LoVo (cell line): Measurements from ENCODE around the gene RPRD1A.
"Not testable (repeated sequence)": the region's sequence is repeated elsewhere in the genome, so short reads cannot be mapped to it uniquely, and the experiment has no call there.

Experiments
- DNase-seq: peaks from one replicate; pipeline ENCODE4 v3.0.0-alpha.2; 2016; ENCODE audit warnings: low spot score

Gene RPRD1A

DNA sequence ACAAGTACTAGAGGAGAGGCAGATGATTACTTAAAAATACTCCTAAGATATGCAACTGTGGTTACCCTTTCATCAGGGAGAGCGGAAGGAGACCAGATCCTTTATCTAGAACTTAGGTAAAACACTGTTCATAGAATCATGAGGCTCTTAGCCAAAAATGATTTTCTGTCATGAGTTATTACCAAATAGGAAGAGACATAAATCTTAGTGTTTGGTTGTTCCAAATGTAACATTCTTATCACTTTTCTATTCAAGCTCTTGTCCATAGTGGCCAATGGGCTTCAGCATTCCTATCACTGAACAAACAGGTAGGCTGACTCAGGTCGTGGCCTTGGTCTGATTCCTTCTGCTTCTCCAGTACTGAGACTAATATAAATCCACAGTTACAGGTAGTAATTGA is 38.5 kb downstream of the RPRD1A start:
- DNase-seq: no peak

DNA sequence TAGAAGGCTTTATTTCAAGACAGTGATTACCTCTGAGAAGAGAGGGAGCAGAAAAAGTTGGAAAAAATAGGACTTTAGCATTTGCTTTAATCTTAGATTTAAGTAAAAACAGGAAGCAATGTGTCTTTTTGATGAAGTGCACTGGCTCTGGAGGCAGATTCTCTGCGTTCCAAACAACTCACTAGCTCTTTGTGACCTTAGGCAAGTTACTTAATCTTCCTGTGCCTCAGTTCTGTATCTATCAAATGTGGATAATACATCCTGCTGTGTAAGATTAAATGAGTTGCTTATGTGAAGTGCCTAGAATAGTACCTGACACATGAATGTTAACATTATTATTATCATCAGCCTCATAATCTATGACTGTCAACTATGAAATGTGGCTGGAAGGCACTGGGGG is 42.3 kb downstream of the RPRD1A start:
- DNase-seq: no peak

DNA sequence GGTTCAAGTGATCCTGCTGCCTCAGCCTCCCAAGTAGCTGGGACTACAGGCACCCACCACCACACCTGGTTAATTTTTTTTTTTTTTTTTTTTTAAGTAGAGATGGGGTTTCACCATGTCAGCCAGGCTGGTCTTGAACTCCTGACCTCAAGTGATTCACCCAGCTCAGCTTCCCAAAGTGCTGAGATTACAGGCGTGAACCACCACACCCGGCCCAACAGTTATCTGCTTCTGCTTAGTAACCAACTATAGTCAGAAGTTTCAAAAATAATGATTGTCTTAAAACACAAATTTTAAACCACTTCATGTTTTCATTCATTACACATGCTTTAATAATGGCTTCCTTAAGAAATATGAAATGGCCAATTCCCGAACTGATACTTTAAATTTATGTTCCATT is 43.1 kb downstream of the RPRD1A start:
- DNase-seq: not testable (repeated sequence)

DNA sequence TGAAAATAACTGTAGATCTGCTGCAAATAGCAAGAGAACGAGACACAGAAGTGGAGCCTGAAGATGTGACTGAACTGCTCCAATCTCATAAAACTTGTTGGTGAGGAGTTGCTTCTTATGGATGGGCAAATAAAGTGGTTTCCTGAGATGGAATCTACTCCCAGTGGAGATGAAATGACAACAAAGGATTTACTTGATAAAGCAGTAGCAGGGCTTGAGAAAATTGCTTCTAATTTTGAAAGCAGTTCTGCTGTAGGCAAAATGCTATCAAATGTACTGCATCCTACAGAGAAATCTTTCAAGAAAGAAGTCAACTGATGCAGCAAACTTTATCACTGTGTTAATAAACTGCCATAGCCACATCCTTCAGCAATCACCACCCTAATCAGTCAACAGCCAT is 44.0 kb downstream of the RPRD1A start:
- DNase-seq: no peak

DNA sequence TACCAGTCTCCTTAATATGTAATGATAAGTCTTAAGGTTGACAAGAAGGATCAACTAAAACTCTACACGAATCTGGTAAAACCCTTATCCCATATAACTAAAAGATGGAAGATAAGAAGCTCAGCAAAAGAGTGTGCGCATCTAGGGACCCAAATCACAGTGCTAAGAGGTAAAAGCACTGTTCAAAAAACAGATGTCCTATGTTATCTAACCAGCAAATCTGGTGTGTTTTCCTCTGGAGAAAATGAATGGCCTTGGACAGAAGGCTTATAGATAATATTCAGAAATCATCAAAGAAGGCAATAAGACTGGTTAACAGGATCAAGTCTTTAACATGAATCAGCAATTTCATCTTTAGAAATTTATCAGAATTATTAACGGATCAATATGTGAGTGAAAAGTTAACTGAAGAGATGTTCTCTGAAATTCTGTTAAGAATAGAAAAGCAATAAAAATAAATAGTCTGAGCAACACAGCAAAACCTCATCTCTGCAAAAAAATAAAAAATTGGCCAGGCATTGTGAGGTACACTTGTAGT is 47.1 kb downstream of the RPRD1A start:
- DNase-seq: no peak

DNA sequence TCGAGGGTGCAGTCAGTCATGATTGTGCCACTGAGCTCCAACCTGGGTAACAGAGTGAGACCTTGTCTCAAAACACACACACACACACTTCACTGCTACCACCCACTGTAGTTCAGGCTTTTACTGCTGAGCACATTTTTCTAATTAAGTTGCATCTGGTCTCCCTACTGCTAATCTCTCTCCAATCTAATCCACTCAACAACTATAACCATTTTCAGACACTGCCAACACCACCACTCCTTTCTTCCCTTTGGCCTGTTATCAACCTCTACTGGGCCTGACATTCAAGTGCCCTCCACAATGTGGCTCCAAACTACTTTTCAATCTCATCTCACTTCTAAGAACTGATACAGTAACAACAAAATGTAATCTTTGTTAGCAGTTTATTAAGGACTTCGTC is 50.1 kb downstream of the RPRD1A start:
- DNase-seq: no peak

DNA sequence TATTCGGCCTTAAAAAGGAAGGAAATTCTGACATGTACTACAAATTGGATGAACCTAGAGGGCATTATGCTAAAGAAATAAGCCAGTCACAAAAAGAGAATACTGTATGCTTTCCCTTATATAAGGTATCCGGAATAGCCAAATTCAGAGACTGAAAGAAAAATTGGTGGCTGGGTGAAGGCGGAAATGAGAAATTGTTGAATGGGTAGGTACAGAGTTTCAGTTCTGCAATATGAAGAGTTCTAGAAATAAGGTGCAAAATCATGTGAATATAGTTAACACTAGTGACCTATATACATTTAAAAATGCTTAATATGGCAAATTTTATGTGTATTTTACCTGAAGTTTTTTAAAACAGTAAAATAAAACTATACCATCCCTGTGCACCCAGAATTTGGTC is 51.7 kb downstream of the RPRD1A start:
- DNase-seq: no peak

DNA sequence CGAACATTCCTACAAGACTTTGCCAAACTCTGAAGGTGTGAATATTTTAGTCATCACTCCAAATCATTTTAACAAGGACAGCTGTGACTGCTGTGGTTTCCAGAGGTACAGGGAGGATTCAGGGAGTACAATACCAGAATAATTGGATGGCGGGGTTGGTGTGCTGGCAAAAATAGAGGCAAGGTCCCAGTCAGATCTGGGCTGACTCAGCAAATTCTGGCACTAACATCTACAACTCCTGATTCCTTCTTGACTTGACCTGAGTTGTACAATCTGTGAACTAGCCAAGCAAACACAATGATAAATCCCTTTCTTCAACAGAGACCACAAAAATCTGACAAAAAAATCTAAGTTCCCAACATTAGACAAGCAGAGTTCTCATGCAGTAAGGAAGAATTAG is 54.5 kb downstream of the RPRD1A start:
- DNase-seq: no peak

DNA sequence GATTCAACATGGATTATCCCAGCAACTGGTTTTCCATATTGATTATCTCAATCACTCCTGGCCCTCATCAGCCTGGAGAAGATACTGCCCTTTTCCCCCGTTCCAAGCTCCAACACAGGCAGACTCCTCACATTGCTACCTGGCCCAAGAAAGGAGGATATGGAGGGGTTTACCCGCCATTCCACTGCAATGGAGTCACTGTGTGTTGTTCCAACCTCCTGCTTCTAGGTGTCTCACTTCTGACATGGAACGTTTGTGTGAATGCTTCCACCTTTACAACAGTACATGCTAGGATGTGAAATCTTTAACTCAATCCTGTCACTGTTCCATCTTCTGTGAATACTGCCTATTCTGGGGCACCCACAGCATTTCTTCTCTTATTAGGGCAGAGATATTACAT is 58.1 kb downstream of the RPRD1A start:
- DNase-seq: no peak

DNA sequence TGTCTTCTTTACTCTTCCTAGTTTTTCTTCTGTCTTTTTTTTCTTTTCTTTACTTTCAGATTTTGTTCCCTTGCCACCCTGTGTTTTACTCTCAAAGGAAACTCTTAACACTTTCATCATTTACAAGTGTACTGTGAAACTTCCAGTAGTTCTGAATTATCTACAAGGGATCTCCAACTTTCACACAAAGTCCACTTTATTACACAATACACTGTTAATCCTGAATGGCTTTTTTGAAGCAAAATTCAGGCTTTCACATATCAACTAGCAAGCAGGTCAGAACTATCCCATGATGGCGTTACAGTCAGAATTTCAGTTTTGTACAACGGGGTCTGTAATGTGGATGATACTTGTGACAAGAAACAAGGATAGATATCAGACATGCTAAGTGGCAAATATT is 60.4 kb downstream of the RPRD1A start:
- no peak for DNase-seq

DNA sequence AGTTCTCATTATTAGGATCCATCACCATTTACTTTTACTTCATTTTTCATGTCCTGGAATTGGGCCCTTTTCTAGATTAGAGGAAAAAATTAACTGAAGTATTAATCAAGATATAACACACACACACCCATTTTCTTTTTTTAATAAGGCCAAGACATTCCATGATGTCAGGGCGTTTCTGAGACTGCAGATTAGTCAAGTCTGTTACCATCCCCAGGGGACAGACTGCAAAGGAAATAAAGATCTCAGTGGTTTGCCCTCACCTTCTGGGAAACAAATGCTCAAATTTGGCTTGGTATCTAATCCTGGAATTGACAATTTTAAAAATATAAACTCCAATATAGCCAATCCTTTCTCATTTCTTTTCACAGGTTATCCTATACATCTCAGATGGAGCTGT is 67.4 kb downstream of the RPRD1A start:
- no peak for DNase-seq

DNA sequence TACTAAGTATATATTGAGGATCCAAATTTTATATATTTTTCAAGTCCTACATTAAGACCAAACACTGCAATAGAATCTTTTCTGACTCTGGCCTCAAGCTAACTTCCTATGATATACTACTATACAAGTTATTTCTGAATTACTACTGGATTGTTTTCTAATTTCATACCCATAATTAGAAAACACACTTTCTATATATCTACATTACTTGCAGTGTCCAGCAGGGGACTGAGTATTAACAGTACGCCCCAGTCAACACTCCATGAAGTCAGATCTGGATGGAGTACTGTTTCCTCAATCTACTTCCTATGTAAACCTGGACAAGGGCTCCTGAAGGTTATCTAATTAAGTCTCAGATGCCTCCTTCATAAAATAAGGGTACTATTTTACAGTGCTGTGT is 68.4 kb downstream of the RPRD1A start:
- no peak for DNase-seq

DNA sequence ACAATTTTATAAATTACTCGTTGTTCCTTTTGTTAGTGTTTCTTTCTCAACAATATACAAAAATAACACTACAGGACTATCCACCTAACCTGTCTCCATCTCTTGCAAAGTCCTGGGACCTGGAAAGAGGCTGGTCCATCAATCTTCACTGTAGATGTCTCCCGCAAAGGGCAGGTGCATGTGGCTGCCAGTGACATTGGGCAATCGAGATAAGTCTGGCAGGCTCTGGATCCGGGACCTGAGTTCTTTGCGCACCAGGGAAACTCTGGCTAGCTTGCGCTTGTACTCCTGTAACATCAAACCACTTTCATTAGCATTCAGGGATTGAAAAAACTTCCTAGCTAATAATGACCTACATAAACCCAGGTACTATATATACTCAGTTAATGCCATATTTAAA is 74.3 kb downstream of the RPRD1A start:
- DNase-seq: no peak

DNA sequence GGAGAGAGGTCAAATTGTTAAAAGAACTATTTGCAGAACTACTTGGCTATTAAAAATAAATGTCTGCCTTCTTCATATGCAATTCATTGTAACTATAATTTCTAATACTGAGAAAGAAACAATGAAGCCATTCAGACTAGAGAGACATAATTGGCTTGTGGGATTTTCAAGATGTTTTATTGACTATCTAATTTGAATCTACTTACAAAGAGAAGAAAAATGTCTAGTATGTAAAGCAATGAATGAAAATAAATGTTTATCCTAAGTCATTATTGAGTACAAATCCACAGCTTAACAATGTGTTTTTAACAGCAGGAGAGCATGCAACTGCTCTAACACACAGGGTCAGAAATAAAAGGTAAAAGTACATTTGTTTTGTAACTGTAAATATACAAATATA is 75.7 kb downstream of the RPRD1A start:
- no peak for DNase-seq

DNA sequence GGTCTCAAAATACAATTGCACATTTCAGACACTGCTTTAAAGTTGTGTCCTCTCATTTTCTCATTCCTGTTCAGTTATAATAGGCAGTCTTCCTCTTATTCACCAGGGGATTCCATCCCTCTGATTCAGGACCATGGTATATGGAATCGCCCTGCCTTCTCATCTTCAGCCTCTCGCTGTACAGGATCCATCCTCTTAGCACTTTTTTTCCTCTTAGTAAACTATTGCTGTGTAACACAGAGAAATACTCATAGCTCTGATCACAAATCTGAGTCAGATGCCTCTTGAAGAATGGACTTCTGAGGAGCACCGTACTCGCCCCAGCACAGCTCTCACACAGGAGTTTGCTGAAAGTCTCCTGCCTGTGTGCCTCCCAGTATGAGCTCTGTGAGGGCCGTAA is 83.5 kb downstream of the RPRD1A start:
- no peak for DNase-seq

DNA sequence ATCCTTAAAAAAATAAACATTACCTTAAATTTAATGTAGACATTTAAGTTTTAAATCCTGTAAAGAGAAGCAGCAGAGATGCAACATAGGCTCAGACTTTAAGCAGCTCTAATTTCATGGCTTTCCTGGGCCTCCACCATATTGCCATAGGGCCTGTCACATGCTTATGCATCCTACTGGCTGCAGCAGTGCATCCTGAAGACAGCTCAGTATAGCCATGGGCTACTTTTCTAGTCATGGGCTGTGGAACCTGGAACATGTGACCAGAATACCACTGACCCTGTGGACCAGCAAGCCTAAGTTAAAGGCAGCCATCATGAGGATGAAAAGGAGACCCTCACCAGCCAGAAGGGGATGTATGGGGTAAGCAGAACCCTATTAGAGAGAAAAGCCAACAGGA is 84.2 kb downstream of the RPRD1A start:
- no peak for DNase-seq

DNA sequence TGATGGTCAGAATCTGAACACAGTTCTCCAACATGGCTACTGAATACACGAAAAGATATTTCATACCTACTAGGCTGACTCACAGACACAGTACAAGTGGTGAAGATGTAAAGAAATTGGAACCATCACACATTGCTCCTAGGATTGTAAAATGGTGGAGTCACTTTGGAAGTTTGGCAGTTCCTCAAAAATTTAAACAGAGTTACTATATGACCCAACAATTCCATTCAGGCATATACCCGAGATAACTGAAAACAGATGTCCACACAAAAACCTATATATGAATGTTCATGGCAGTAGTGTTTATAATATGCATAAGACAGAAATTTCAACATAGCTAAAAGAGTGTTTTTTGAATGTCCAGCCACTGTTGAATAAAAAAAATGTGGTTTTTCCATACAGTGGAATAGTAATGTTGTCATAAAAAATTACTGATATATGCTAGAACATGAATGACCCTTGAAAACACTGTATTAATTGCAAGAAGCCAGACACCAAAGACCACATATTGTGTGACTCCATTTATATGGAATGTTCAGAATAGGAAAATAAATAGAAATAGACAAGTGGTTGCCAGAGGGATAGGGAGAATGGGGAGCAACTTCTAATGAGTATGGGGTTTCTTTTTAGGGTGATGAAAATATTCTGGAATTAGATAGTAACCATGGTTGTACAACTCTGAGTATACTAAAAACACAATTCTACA is 84.8 kb downstream of the RPRD1A start:
- no peak for DNase-seq

DNA sequence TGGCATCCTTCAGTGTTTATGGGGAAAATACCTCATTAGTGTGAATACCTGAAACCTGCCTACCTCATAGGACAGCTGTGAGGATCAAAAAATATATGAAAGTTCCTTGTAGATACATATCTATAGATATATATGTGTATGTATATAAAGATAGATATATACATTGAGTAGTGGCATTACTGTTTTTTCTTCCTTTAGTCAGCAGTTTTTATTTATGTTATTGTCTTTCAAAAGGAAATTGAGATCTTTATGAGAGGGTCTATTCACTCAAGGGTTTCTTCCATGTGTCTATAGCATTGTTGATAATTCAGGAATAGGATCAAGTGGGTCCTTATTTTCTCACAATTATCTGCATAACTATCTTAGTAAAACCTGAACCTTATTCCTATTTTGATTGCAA is 88.2 kb downstream of the RPRD1A start:
- DNase-seq: no peak

DNA sequence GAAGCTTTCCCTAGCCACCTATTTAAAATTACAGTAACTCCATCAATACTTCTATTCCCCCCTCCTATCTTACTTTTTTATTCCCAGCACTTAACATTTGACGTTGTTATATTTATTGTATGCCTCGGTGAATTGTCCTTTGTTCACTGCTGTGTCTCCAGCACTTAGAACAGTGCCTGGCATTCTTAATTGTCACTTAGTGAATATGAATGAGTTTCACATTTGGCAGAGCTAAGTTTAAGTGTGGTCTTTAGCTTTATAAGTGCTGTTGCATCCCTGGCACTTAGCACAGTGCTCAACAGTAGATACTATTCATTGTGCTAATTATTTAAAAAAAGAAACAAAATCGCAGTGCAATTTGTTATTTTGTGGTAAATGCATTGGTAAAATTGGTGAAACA is 93.2 kb downstream of the RPRD1A start:
- no peak for DNase-seq

DNA sequence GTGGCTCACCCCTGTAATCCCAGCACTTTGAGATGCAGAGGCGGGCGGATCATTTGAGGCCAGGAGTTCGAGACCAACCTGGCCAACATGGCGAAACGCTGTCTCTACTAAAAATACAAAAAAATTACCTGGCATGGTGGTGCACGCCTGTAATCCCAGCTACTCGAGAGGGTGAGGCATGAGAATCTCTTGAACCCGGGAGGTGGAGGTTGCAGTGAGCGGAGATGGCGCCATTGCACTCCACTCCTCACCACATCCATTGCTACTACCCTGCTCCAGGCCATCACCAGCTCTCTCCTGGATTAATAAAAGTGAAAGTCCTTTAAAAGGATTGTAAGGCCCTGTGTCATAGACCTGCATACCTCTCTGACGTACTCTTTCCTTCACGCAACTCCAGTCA is 93.7 kb downstream of the RPRD1A start:
- DNase-seq: no peak

DNA sequence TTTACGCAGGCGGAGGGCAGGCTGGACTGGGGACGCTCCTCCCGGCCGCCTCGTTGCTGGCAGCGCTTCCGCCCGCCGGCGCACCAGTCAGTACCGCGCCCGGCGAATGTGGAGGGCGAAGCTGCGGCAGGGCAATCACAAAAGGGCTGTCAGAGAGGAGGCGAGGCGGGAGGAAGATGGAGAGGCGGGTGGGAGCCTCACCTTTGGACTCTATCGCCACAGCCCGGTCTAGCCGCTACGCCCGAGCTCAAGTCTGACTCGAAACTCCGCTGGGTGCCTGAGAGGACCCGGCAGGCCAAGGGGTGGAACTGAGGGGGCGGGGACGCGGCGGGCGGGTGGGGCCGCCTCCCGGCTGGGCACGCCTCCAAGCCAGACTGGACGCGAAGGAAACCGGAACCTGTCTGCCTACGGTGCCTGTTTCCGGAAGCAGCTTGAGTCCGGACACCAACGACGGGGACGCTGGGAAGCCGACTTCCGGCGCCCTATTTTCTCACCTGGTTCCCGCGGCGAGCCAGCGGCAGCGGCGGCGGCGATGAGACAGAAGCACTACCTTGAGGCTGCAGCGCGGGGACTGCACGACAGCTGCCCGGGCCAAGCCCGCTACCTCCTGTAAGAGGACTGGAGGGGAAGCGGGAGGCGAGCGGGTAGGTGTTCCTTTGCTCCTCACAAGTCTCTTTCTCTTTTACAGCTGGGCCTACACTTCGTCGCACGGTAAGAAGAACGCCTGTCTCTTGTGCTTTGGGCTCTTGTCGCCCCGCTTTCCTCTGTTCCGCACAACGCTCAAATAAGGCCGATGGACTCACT is 95.0 kb downstream of the RPRD1A start, which contains the start of gene RMP24:
Gene RMP24 (plus strand): TSS at position 483 of the 804 bp plus-strand sequence.
- peak; percentile 96 for DNase-seq

DNA sequence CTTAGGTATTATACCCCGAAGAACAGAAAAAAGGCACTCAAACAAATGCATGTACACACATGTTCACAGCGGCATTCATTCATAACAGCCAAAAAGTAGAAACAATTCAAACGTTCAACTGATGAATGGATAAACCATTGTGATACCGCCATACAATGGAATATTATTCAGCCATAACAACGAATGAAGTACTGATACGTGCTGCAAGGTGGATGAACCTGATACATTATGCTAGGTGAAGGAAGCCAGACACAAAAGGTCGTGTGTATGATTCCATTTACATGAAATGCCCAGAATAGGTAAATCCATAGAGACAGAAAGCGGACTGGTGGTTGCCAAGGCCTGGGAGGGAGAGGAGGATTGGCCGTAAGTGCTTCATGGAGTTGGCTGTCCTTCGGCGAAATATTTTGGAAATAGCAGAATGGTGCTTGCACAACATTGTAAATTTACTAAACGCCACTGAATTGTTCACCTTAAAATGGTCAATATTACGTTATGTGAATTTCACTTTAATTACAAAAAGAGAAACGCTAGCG is 95.6 kb downstream of the RPRD1A start:
- DNase-seq: no peak

DNA sequence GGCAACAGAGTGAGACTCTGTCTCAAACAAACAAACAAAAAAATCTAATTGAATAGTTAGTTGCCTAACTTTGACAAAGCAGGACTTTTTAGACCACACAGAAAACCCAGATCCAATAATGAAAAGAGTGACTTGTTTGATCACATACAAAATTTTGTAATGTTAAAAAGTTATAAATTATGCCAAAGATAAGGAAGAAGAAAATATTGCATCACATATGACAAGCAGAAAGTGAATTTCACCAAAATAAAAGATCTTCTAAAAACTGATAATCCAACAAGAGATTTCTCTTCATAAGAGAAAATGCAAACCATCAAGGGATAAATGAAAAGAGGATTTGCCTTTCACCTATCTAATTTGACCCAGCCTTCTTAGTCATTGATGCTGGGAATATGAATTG is 97.7 kb downstream of the RPRD1A start:
- DNase-seq: no peak
